GM21717 (cell line): ENCODE results near the gene ASPSCR1.
"Not testable (repeated sequence)": the region's sequence is repeated elsewhere in the genome, so short reads cannot be mapped to it uniquely, and the experiment has no call there.

Source experiments
- ATAC-seq: cut with Tn5 transposase; IDR thresholded peaks from one replicate; pipeline ENCODE4 v1.9.1; 2021; ENCODE audit warnings: mild to moderate bottlenecking, moderate library complexity; ENCODE audit not compliant: unreplicated experiment

The ASPSCR1 gene

DNA sequence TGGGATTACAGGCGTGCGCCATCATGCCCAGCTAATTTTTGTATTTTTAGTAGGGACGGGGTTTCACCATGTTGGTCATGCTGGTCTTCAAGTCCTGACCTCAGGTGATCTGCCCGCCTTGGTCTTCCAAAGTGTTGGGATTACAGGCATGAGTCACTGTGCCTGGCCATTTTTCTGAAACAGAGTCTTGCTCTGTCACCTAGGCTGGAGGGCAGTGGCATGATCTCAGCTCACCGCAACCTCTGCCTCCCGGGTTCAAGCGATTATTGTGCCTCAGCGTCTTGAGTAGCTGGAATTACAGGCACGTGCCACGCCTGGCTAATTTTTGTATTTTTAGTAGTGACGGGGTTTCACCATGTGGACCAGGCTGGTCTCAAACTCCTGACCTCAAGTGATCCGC is 4.1 kb downstream of the ASPSCR1 start:
- ATAC-seq: not testable (repeated sequence)

DNA sequence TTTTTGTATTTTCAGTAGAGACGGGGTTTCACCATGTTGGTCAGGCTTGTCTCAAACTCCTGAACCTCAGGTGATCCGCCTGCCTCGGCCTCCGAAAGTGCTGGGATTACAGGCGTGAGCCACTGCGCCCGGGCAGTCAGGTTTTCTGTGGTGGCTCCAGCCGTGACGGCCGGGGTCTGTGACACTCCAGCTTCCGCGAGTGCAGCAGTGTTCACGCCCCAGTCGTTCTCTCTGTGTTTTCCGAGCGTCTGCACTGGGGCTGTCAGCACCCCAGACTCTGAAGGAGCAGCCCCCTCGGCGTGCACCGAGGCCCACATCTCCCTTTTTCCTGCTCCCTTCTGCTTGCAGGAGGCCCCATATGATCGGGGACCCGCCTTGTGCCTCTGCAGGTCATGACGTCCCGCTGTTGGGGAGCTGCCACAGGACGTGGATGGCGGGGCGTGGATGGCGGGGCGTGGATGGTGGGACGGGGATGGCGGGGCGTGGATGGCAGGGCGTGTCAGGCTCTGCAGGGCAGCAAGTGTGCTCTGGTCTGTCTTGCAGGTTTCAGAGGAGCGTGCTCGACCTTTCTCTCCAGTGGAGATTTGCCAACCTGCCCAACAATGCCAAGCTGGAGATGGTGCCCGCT is 5.7 kb downstream of the ASPSCR1 start:
- no peak for ATAC-seq

DNA sequence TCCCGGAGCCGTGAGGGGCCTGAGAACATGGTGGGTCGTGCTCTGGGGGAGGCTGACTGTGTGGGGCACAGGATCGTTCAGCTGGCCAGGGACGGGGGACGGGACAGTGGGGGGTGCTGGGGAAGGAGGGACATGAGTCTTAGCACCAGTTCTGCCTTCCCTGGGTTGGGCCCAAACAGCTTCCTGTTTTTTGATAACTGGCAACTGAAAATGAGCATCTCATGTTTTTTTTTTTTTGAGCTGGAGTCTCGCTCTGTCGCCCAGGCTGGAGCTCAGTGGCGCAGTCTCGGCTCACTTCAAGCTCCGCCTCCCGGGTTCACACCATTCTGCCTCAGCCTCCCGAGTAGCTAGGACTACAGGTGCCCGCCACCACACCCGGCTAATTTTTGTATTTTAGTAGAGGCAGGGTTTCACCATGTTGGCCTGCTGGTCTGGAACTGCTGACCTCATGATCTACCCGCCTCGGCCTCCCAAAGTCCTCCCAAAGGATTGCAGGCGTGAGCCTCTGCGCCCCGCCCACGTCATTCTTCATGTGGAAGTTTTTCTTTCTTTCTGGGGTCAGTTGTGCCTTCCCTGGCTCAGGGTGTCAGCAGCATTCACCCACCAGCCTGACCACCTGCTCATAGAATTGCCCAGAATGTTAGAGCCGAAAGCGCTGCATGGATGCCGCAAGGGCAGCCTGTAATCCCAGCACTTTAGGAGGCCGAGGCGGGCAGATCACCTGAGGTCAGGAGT is 6.4 kb downstream of the ASPSCR1 start:
- ATAC-seq: no peak

DNA sequence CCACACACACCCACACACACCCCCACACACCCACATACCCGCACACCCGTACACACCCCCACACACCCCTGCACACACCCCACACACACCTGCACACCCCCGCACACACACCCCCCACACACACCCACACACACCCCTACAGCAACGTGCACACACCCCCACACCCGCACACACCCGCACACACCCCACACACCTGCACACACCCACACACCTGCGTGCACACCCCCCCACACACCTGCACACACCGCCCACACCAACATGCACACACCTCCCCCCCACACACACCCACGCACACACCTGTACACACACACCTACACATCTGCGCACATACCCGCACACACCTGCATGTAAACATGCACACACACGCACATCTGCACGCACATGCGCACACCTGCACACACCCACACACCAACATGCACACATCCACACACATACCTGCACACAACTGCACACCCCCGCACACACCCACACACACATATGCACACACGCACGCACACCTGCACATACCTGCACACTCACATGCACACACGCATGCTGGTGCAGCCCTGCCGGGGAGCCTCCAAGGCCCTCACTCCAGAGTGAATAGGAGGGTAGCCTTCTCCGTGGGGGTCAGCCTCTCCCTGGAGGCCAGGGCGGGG is 7.5 kb downstream of the ASPSCR1 start:
- no peak for ATAC-seq

DNA sequence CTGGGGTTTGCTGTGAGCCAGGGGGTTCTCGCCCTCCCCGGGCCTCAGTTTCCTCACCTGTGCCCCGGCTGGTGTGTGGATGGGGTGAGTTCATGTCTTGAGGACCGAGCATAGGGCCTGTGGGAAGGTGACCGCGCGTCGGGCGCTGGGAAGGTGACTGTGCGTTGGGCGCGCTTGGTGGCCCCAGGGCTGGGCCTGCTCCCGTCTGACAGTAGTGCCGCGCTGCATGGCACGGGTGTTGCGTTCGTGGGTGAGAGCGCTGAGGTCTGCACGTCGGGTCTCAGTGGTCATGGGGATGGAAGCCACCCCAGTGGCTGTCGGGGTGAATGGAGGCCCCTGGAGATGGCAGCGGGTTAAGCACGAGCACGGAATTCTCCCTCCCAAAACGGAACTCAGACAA is 9.2 kb downstream of the ASPSCR1 start:
- ATAC-seq: no peak

DNA sequence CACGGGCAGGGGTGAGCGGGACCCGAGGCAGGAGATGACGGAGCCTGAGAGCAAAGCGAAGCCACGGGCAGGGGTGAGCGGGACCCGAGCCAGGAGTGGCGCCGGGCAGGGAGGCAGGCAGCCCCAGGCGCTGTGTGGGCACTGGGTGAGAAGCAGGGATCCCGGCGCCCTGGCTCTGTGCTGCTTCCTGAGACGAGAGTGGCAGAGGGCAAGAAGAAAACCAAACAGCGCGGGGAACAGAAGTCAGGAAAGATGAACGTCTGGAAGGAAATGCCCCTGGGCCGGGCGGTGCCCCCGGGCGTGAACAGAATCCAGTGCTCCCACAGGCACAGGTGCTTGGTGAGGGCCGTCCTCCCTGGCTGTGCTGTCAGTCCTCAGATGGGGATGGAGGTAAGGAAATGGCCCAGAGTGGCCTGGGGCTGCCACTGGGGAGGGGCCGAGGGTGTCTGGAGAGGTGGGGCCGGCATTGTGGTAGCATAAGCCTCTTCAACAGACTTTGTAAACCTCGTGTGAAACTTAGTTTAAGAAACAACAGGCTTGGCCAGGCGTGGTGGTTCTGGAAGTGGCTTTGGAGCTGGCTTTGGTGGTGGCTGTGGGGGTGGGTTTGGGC is 9.8 kb downstream of the ASPSCR1 start:
- no peak for ATAC-seq

DNA sequence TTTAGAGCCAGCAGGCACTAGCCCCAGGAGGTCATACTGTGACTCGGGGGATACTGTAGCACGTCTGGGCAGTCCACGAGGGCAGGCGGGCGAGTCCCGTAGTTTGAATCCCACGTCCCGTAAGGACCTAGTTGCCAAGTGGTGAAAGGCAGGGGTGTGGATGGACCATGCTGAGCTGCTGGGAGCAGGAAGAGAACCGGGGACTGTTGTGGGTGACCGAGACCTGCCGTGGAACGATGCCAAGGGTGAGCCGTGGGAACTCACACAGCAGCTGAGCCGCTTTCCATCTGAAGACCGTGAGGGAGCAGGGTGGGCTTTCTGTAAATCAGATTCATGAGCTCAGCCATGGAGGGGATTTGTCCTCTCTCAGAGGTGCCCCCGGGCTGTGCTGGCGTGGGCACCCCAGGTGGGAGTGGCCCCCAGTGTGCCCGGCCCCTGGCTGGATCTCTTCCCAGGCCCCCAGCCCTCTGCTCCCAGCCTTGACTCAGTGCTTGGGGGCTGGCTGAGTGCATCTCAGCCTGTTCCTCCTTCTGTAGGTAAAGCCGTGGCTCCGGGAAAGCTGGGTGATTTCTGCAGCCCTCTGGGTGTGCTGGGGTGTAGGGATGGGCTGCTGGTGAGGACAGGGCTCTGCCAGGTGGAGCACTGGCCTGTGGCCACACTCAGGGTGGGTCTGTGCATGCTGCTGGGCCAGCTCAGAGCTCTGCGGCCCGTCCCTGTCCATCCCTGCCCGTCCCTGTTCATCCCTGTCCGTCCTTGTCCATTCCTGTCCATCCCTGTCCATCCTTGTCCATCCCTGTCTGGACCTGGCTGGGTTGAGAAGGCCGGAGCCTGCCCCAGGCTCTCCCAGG is 13.6 kb downstream of the ASPSCR1 start:
- ATAC-seq: no peak

DNA sequence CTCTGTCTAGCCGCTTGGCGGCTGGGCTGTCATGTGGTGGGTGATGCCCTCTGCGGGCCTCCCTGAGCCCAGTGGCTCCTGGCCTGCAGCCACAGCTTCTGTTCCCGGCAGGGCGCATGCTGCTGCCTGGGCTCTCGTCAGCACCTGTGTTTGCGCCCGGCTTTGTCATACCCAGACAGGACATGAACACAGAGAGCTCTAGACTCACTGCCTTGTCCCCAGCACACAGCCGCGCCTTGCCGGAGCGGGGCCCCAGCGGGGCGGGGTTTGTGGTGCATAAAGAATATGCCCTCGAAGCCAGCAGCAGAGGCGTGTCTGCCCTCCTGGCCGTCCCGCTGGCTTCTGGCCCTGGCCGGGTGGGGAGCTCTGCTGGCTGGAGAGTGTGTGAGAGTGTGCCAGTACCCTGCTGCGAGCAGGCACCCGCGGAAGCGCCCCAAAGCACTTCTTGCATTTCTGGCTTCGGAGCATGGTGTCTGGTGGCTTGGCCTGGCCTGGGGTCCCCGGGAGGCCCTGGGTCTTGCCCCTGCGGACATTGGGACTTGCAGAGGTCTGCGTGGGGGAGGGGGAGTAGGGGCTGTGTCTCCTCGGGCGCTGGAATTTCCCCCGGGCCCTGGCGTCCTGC is 14.4 kb downstream of the ASPSCR1 start:
- ATAC-seq: no peak

DNA sequence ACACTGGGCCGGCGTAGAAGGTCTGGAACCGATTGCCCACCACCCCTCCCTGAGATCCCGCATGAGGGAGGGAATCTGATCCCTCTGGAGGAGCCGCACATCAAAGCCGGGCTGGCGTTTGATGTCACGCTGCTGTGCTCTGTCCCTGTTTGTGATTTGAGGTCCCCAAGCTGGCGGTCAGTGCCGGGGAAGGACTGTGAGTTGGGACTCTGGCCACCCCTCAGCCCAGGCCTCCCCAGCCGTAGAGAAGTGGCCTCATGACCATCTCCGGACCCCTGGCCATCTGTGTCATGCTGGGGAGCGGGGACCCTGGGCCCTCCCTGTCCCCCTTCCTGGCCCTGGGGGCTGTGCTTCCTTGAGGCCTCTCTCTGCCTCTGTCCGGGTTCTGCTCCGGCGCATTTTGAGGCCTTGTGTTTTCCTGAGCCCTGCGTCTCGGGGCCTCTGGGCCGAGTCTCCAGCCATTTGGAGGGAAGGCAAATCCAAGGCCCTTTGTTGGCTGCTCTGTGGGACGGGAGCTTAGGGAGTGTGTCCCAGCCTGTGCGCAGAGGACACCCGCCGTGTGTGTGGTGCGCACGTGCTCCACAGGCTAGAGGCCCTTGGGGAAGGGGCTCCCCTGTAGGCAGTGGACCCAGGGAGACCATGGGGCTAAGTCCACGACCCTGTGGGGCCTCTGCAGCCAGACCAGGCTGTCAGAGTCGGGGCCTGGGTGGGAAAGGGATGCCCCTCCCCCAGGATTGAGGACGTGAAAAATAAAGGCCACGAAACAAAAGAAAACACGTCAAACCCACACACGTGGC is 15.1 kb downstream of the ASPSCR1 start:
- no peak for ATAC-seq

DNA sequence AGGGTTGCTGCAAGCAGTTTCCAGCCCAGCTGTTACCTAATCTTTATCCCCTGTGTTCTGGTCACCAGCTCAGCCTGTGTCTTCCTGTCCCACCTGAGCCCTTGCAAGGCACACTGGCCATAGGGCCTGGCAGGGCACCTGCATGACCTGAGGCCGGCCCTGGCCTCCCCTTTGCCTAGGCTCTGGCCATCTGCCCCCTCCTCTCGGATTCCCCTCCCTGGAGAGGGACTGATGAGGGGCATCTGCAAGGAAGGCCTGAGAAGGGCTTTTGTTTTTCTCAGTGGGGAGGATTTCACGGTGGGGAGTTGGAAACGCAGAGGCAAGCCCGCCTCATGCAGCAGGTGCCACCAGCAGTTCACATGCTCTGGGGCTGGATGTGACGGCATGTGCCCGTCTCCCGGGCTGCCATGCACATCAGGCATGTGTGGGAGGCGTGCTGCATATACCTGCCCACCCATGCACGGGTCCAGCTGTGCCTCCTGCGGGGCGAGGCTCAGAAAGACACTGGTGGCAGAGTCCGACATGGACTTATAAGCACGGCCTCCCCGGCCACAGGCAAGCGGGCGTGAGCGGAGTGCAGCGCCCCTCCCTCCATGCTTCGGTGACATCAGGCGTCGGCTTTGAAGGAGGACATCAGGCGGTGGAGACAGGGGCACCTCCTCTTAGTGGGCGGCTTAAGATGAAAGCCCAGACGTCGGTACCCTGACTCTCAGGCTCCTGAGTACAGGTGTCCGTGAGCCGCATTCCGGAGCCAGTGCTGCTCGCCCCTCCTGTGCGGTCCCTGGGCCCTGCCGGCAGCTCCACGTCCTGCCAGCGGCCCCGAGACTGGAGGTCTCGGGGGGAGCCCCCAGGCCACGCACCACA is 16.5 kb downstream of the ASPSCR1 start:
- no peak for ATAC-seq

DNA sequence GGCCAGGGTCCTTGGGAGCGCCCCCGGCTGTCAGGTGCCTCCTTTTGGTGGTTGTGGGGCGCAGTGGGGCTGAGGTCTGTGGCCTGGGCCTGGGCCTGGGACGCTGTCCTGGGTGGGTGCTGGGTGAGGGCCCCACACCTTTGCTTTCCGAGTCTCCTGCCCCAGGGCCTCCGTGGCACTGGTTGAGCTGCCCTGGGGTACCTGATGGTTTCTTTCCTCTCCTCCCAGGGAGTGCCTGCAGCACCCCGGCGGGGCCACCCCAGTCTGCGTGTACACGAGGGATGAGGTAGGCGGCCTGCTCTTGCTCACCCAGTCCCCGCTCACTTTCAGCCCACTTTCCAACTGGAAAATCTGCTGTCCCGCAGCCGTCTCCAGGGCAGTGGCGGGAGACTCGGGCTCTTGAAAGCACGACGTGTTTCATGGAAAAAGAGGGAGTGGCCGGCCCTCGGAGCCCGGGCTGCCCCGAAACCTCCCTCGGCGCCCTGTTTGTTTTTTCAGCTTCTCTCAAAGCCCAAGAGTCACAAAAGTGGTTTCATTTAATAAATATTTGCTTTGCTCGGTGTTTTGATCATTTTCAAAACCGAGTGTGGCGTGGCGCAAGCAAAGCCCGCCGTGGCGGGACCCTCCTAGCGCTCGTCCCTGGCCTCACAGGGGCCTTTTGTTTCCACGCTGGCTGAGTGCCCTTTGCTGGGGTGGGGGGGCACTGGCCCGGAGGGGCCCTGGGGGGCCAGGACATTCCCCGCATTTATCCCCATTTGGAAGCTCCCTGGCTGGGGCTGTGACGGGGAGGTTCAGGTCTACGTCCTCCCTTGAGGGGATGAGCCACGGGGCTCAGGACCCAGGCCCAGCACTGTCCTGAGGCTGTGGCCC is 17.4 kb downstream of the ASPSCR1 start:
- no peak for ATAC-seq

DNA sequence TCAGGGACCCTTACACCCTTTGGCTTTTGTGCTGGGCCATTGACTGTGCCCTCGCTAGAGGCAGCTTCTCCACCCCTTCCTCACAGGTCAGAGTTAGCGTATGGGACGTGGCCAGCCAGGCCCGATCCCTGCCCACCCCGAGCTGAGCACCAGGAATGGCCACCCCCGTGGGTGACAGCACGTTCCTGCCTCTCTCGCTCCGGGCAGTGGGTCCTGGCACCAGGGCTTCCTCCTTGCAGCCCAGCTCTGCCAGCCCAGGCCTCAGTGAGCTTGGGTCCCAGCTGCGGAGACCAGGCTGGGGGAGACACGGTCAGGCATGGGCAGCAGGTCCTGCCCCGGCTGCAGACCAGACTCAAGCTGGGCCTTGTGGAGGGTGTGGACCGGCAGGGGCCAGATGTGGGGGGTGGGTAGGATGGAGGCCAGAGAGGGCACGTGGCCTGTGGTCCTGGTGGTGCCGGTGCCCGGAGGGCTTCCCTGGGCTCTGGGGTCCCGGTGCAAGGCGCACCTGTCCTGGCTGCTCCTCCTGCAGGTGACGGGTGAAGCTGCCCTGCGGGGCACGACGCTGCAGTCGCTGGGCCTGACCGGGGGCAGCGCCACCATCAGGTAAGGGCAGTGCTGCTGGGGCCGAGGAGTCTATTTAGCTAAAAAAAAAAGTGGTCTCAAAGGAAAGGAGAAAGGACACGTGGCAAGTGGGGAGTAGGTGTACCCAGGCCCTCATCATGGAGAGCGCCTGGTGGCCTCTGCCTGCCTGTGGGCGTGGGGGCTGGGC is 18.2 kb downstream of the ASPSCR1 start:
- ATAC-seq: no peak

DNA sequence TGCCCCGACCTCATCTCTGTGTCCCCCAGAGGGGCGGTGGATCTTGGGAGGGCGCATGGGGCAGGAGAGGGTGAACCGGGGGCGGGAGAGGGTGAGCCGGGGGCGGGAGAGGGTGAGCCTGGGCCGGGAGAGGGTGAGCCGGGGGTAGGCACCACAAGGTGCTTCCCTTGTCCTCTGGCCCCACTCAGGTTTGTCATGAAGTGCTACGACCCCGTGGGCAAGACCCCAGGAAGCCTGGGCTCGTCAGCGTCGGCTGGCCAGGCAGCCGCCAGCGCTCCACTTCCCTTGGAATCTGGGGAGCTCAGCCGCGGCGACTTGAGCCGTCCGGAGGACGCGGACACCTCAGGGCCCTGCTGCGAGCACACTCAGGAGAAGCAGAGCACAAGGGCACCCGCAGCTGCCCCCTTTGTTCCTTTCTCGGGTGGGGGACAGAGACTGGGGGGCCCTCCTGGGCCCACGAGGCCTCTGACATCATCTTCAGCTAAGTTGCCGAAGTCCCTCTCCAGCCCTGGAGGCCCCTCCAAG is 18.9 kb downstream of the ASPSCR1 start:
- ATAC-seq: no peak

DNA sequence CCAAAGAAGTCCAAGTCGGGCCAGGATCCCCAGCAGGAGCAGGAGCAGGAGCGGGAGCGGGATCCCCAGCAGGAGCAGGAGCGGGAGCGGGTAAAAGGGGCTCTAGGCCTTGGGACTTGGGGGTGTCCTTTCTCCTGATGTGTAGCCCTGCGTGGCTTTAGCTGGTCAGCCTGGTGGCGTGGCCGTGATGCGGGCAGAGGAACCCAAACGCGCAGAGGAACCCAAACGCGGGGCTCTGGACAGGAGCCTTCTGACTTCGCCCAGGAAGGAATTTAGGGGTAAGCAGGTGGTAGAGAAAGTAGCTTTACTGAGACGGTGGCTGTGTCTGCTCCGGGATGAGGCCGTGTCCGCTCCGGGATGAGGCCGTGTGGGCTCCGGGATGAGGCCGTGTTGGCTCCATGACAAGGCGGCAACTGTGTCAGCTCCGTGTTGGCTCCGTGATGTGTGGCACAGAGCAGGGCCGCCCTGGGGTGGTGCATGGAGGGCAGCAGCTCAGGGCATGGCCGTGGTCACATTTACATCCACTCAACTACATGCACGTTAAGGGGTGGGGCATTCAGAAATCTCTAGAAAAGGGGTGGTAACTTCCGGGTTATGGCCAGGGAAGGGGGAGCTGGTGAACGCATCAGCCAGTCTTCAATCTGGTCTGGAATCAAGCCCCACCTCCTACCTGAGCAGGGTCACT is 19.5 kb downstream of the ASPSCR1 start:
- no peak for ATAC-seq

DNA sequence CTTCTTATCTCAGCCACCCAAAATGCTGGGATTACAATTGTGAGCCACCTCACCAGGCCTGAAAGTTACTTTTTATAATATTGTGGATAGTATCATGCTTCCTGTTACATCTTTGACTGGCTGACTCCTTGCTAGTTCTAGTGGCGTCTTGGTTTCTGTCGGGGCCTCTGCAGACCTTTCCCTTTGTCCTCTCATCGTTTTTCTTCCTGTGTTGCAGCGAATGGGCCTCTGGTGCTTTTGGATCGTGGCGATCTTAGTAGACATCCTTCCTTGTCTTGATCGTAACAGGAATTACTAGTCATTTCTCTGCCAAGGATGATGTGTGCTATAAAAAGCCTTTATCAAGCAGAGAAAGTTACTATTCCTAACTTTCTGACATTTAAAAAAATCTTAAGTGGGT is 20.8 kb downstream of the ASPSCR1 start:
- ATAC-seq: no peak
